Ascending aorta (tissue), 2 donors: ENCODE results near the gene RAB3IL1. TPM values are rescaled to one million over a fixed set of nuclear protein-coding genes. Genes with fewer than 3 reads are reported as not detected.
"Not testable (repeated sequence)": the region's sequence is repeated elsewhere in the genome, so short reads cannot be mapped to it uniquely, and the experiment has no call there.

Experiments used
- DNase-seq, 2 donors: peaks; one replicate each; pipeline ENCODE4 v3.0.0-alpha.2; 2019; ENCODE audit warnings: low spot score in 2 of 2
- H3K27ac ChIP-seq, 2 donors: fragments of 200-600 bp; sonication (generic); one replicate each; pipeline ENCODE4 v1.5.1; 2016 to 2017; ENCODE audit warnings: mild to moderate bottlenecking in 1 of 2
- H3K27me3 ChIP-seq: fragments of 200-600 bp; sonication (generic); one replicate; pipeline ENCODE4 v1.5.1; 2017
- H3K36me3 ChIP-seq, 2 donors: fragments of 200-600 bp; sonication (generic); one replicate each; pipeline ENCODE4 v1.5.1; 2016
- H3K4me1 ChIP-seq, 2 donors: fragments of 200-600 bp; sonication (generic); one replicate each; pipeline ENCODE4 v1.5.1; 2016 to 2017; ENCODE audit warnings: mild to moderate bottlenecking in 1 of 2
- H3K4me3 ChIP-seq, 2 donors: fragments of 200-600 bp; sonication (generic); one replicate each; pipeline ENCODE4 v1.5.1; 2016 to 2017; ENCODE audit warnings: mild to moderate bottlenecking in 1 of 2
- H3K9me3 ChIP-seq, 2 donors: fragments of 200-600 bp; sonication (generic); one replicate each; pipeline ENCODE4 v1.5.1; 2016
- CTCF ChIP-seq, 3 experiments: fragments of 200-600 bp in 2 of 3; fragments of 450-650 bp in 1 of 3; sonication (generic) in 2 of 3; IDR thresholded peaks; one replicate each; pipeline ENCODE4 v1.5.1; 2016 to 2019; ENCODE audit warnings: antibody characterized with exemption in 3 of 3, mild to moderate bottlenecking in 1 of 3, moderate library complexity in 1 of 3
- intact Hi-C: fragments of 100-400 bp; cut with DNase I; formaldehyde crosslinking; loops from one replicate; pipeline ENCODE4 v1.15.1; 2023
- total RNA-seq: library from RNA; depleted of rRNA; stranded (reverse); fragments of >200 nt; gene quantifications from one replicate; pipeline ENCODE4 v1.1.0, GENCODE V29; 2016

Gene RAB3IL1
- total RNA-seq, 1 donor from 2014 or later = 23.2 TPM

- Histone ChIP-seq H3K4me3 (no peak overlapping the region), H3K36me3 (peaks cover 0 to 15% of the 10 kb centered on the region in 2 donors), H3K27ac (no peak overlapping the region), H3K27me3 (no peaks in the 10 kb centered on the region), H3K9me3 (no peaks in the 10 kb centered on the region), H3K4me1 (peaks cover 16 to 61% of the 10 kb centered on the region in 2 donors)
- intact Hi-C loops = no loop called here
- no peak for DNase-seq
- TF ChIP-seq CTCF (IDR thresholded peaks at IDR 0.05) = no peak
Observed at GRCh38 chr11:61883947-61884346, 33.4 kb downstream of the RAB3IL1 start.

- intact Hi-C loops = no loop called here
- Histone ChIP-seq H3K4me3 (no peak overlapping the region), H3K27ac (no peak overlapping the region), H3K4me1 (peaks cover 10 to 55% of the 10 kb centered on the region in 2 donors), H3K36me3 (peaks cover 5 to 21% of the 10 kb centered on the region in 2 donors), H3K9me3 (no peaks in the 10 kb centered on the region), H3K27me3 (no peaks in the 10 kb centered on the region)
- no peak for DNase-seq
- TF ChIP-seq CTCF (IDR thresholded peaks at IDR 0.05) = no peak
Observed at GRCh38 chr11:61883327-61883726, 34.0 kb downstream of the RAB3IL1 start.

GRCh38 chr11:61882879-61883278 is 34.5 kb downstream of the RAB3IL1 start:
- H3K36me3 ChIP-seq = peaks cover 9 to 26% of the 10 kb centered on the region in 2 donors
- intact Hi-C loops = no loop called here
- H3K4me3 ChIP-seq = no peak overlapping the region
- H3K27me3 ChIP-seq = no peaks in the 10 kb centered on the region
- no peaks in the 10 kb centered on the region for H3K9me3 ChIP-seq
- peaks cover 8 to 53% of the 10 kb centered on the region in 2 donors for H3K4me1 ChIP-seq
- no peak for TF ChIP-seq CTCF (IDR thresholded peaks at IDR 0.05)
- no peak overlapping the region for H3K27ac ChIP-seq
- no peak for DNase-seq

- H3K36me3 ChIP-seq = peaks cover 16 to 32% of the 10 kb centered on the region in 2 donors
- H3K9me3 ChIP-seq, DNase-seq, intact Hi-C loops, H3K4me3 ChIP-seq, H3K27me3 ChIP-seq, H3K27ac ChIP-seq: not testable (repeated sequence)
- peaks cover 8 to 48% of the 10 kb centered on the region in 2 donors for H3K4me1 ChIP-seq
Observed at GRCh38 chr11:61882267-61882666, 35.1 kb downstream of the RAB3IL1 start.

- Histone ChIP-seq H3K36me3 (peaks cover 19 to 38% of the 10 kb centered on the region in 2 donors), H3K4me1 (peaks cover 8 to 40% of the 10 kb centered on the region in 2 donors), H3K4me3 (no peak overlapping the region), H3K27me3 (no peaks in the 10 kb centered on the region), H3K9me3 (no peaks in the 10 kb centered on the region), H3K27ac (peak overlapping the region; percentile 46 to 49)
- no peak for DNase-seq
- intact Hi-C loops = no loop called here
- TF ChIP-seq CTCF (IDR thresholded peaks at IDR 0.05) = no peak
Observed at GRCh38 chr11:61881397-61881796, 36.0 kb downstream of the RAB3IL1 start.

GRCh38 chr11:61880454-61880853 is 36.9 kb downstream of the RAB3IL1 start:
- H3K27me3 ChIP-seq = no peaks in the 10 kb centered on the region
- intact Hi-C loops = no loop called here
- no peak for DNase-seq

More at GRCh38 chr11:61880454-61880853, 36.9 kb downstream of the RAB3IL1 start:
- H3K27ac ChIP-seq = peak overlapping the region; percentile 46 to 49
- peaks cover 28 to 47% of the 10 kb centered on the region in 2 donors for H3K36me3 ChIP-seq
- H3K9me3 ChIP-seq = no peaks in the 10 kb centered on the region
- peaks cover 4 to 32% of the 10 kb centered on the region in 2 donors for H3K4me1 ChIP-seq
- H3K4me3 ChIP-seq = no peak overlapping the region
- no peak for TF ChIP-seq CTCF (IDR thresholded peaks at IDR 0.05)
